ENCODE results near the gene CCDC66. TPM values are rescaled to one million over a fixed set of nuclear protein-coding genes. Genes with fewer than 3 reads are reported as not detected.

Gene CCDC66
- total and polyA plus RNA-seq, 2 of the 8 experiments (the other 6 are each of a cell fraction or from before 2014, with no cell fraction given), result 9.6 to 29.3 TPM

GRCh38 chr3:56621681-56622080 lies 64.7 kb downstream of the CCDC66 start:
- Histone ChIP-seq H3K14ac (ENCODE audit: insufficient read length) (no peak overlapping the region), H3K4me3 (ENCODE audit: extremely low read depth in 1 of 4, insufficient read depth in 2 of 4, low read depth in 3 of 4, low read length in 4 of 4) (no peak overlapping the region), H3K18ac (ENCODE audit: extremely low read depth, low read length) (no peak overlapping the region), H2BK12ac (ENCODE audit: low read depth, low read length) (no peak overlapping the region), H4K5ac (ENCODE audit: insufficient read length, low read depth, low read length) (no peak overlapping the region), H2AFZ (ENCODE audit: low read length) (no peak overlapping the region), H3K9me3 (ENCODE audit: insufficient read depth in 2 of 2, low read depth in 1 of 2, low read length in 1 of 2) (no peaks in the 10 kb centered on the region), H4K91ac (replicated peaks; ENCODE audit: insufficient read length, low read length) (no peak overlapping the region), H3K4ac (replicated peaks; ENCODE audit: insufficient read length, low read depth, low read length) (no peak overlapping the region), H3K27ac (ENCODE audit: low read depth, low read length) (no peak overlapping the region), H3K27me3 (replicated peaks in 1 of 4; ENCODE audit: control insufficient read depth in 3 of 4, extremely low read depth in 1 of 4, insufficient read depth in 3 of 4, low read length in 3 of 4) (no peaks in the 10 kb centered on the region), H3K23me2 (ENCODE audit: low read depth, low read length) (no peaks in the 10 kb centered on the region), H2BK20ac (ENCODE audit: low read length) (no peak overlapping the region), H3K4me1 (replicated peaks in 1 of 4; ENCODE audit: control insufficient read depth in 3 of 4, insufficient read depth in 4 of 4, low read length in 3 of 4) (no peaks in the 10 kb centered on the region; a peak in 1 of 7 replicates), H3K36me3 (ENCODE audit: control insufficient read depth in 2 of 4, insufficient read depth in 4 of 4, low read length in 3 of 4) (peaks cover 0 to 83% (median 32%) of the 10 kb centered on the region in 4 experiments; a peak in 6 of 8 replicates), H2BK15ac (ENCODE audit: low read length) (no peak overlapping the region), H2BK120ac (replicated peaks; ENCODE audit: low read depth, low read length) (no peak overlapping the region), H3K79me1 (ENCODE audit: low read depth, low read length) (no peaks in the 10 kb centered on the region; the same call in 1 of the 2 replicates), H3K56ac (replicated peaks; ENCODE audit: insufficient read length, low read depth, low read length) (no peak overlapping the region), H4K8ac (ENCODE audit: extremely low read depth, insufficient read depth, low read length) (no peak overlapping the region), H2BK5ac (ENCODE audit: low read depth, low read length) (no peak overlapping the region), H3K9ac (replicated peaks in 1 of 4; ENCODE audit: extremely low read depth in 1 of 4, low read depth in 3 of 4, low read length in 3 of 4) (no peak overlapping the region), H2AK5ac (ENCODE audit: low read depth, low read length) (no peak overlapping the region), H3K23ac (ENCODE audit: insufficient read length) (no peak overlapping the region), H3K79me2 (ENCODE audit: control insufficient read depth in 1 of 2, insufficient read depth in 2 of 2, low read length in 2 of 2) (no peaks in the 10 kb centered on the region), H4K20me1 (replicated peaks in 1 of 2; ENCODE audit: control insufficient read depth in 1 of 2, insufficient read depth in 2 of 2, low read length in 2 of 2) (peaks cover 0 to 2% of the 10 kb centered on the region in 2 experiments), H3K4me2 (ENCODE audit: insufficient read depth in 1 of 2, low read depth in 2 of 2, low read length in 2 of 2) (no peak overlapping the region)
- FAIRE-seq (no peak), DNase-seq (ENCODE audit: low read depth in 1 of 2, low spot score in 2 of 2) (no peak)
- ChIA-PET POLR2A (ENCODE audit: partially characterized antibody) (interaction anchor here (0.6 kb wide), 1 partner anchor 14 kb away, joined by 3 read pairs; no protein-coding TSS in a partner anchor), CTCF (ENCODE audit: partially characterized antibody) (no interaction called here)
- TF ChIP-seq SRF (IDR thresholded peaks at IDR 0.05; ENCODE audit: low read depth, low read length) (no peak), ASH2L (IDR thresholded peaks at IDR 0.05; ENCODE audit: low read length) (no peak), KDM1A (IDR thresholded peaks at IDR 0.05; ENCODE audit: borderline replicate concordance, low read length) (no peak), RFX5 (IDR thresholded peaks at IDR 0.05; ENCODE audit: borderline replicate concordance, low read depth, low read length) (no peak), NANOG (IDR thresholded peaks at IDR 0.05; ENCODE audit: insufficient read depth, low read depth, low read length, poor library complexity, severe bottlenecking) (no peak)
- WGBS, 2 experiments (ENCODE audit: extremely low coverage in 1 of 2, insufficient coverage in 1 of 2, insufficient read length in 1 of 2, insufficient replicate concordance in 2 of 2, low coverage in 1 of 2, low lambda C conversion rate in 2 of 2, missing lambda C conversion rate in 1 of 2), result 83% methylated on average over 3 of the region's 3 CpGs; no CpG with 5 or more reads in 1 of the 2 experiments
